ENCODE results near the gene ACSS2.

Gene ACSS2

DNA sequence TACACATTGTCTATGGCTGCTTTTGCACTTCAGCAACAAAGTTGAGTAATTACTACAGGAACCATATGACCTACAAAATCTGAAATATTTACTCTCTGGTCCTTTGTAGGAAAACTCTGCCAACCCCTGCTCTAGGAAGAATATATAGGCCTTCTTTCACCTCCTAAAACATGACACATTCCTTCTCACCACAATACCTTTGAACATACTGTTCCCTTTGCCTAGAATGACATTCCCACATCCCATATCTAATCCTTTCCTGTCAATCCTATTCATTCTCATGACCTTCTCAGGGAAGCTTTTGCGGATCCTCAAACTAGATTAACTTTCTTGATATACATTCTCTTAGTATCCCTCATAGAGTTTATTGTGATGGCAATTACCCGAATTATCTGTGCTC is 33.0 kb upstream of the ACSS2 start:
- TF ChIP-seq, protein P1, sequence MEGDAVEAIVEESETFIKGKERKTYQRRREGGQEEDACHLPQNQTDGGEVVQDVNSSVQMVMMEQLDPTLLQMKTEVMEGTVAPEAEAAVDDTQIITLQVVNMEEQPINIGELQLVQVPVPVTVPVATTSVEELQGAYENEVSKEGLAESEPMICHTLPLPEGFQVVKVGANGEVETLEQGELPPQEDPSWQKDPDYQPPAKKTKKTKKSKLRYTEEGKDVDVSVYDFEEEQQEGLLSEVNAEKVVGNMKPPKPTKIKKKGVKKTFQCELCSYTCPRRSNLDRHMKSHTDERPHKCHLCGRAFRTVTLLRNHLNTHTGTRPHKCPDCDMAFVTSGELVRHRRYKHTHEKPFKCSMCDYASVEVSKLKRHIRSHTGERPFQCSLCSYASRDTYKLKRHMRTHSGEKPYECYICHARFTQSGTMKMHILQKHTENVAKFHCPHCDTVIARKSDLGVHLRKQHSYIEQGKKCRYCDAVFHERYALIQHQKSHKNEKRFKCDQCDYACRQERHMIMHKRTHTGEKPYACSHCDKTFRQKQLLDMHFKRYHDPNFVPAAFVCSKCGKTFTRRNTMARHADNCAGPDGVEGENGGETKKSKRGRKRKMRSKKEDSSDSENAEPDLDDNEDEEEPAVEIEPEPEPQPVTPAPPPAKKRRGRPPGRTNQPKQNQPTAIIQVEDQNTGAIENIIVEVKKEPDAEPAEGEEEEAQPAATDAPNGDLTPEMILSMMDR (IDR thresholded peaks at IDR 0.05; ENCODE audit: insufficient read depth, low read length, missing control alignments), result no peak
- ChIA-PET CTCF (no interaction called here), POLR2A (interaction anchor here (0.6 kb wide), 1 partner anchor 120 kb away, joined by 3 read pairs; no protein-coding TSS in a partner anchor)
- H3K4me3 ChIP-seq (ENCODE audit: low read depth, low read length), result no peak overlapping the region
- no peak for DNase-seq (ENCODE audit: low read depth, low spot score)

DNA sequence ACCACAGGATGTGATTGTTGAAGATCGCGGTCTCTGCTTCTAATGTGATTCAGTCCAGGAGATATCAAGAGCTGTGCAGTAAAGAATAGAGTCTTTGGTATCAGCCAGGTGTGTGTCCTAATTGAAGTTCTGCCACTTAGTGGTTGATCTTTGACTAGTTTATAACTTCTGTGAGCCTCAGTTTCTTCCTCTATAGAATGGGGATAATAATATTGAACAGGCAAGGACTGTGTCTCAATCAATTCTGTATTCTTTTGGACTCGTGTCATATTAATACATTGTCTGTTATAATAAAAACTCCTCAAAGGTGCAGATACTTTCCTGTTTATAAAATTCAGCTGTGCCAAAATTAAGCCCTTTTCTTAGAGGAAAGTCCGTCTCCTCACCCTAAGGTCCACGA is 27.8 kb upstream of the ACSS2 start:
- DNase-seq (ENCODE audit: low read depth, low spot score), result no peak
- no peak overlapping the region for H3K4me3 ChIP-seq (ENCODE audit: low read depth, low read length)
- TF ChIP-seq, protein P1 (IDR thresholded peaks at IDR 0.05; ENCODE audit: insufficient read depth, low read length, missing control alignments), result no peak
- ChIA-PET POLR2A (no interaction called here), CTCF (interaction anchor here (1.0 to 1.9 kb wide), 5 partner anchors 11 to 26 kb away, joined by 3 to 6 read pairs (median 4); no protein-coding TSS in a partner anchor)

DNA sequence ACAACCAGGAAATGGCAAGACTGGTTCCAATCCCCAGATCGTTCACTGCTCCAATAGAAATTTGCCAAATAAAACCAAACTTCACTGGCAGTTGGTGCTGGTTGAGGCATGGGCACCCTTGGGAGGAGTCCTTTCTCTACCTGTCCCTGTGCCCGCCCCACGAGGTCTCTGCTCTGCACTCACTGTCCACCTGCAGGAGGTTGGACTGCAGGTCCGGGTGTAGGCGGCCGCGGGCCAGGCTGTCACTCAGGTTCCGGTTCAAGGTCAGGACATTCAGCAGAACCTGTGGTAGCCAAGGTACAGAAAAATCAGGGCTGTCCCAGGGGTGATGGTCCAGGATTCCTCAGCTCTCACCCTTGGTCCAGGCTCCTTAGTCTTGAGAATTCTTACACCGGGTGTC is 26.6 kb upstream of the ACSS2 start:
- ChIA-PET POLR2A (no interaction called here), CTCF (interaction anchor here (1.2 to 1.6 kb wide), 2 partner anchors 13 to 21 kb away, joined by 3 to 5 read pairs; no protein-coding TSS in a partner anchor)
- TF ChIP-seq, protein P1 (IDR thresholded peaks at IDR 0.05; ENCODE audit: insufficient read depth, low read length, missing control alignments), result no peak
- H3K4me3 ChIP-seq (ENCODE audit: low read depth, low read length), result no peak overlapping the region
- no peak for DNase-seq (ENCODE audit: low read depth, low spot score)

DNA sequence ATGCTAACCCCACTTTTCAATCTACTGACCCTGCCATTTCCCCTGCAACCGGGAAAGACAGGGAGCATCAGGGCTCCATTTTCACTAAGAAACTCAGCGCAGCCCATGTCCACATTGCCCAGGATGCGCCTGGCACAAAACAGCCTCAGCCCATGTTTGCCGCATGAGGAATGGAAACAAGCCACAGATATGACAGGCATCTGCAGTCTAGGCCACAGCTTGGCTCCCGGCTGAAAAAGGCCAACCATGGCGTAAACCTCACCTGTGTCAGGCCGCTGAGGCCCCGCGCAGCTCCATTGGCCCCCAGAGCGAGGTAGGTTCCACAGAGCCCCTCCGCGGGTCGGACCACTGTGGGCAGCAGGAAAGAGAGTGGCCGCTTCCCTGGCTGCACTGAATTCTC is 25.4 kb upstream of the ACSS2 start:
- POLR2A ChIA-PET, result no interaction called here

DNA sequence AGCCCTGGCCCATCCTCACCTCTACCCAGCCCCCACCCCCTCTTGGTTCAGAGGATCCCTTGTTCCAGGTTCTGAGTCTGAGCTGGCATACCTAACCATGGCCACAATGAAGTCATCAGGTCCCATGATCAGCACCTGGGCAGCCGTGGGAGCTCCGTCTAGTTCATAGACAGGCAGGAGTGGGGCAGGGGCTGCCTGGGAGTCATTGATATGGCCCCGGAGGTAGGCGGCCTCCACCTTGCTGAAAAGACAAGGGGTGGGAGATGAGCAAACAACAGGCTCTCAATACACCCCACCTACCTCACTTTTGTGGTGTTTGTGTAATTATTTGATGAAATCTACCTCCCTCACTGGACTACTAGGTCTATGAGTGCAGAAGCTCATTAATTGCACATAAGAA is 24.1 kb upstream of the ACSS2 start:
- TF ChIP-seq, protein P1 (IDR thresholded peaks at IDR 0.05; ENCODE audit: insufficient read depth, low read length, missing control alignments), result no peak
- DNase-seq (ENCODE audit: low read depth, low spot score), result no peak
- H3K4me3 ChIP-seq (ENCODE audit: low read depth, low read length), result no peak overlapping the region
- ChIA-PET POLR2A (no interaction called here), CTCF (interaction anchor here (1.0 to 1.2 kb wide), 3 partner anchors 16 to 22 kb away, joined by 3 to 5 read pairs (median 3); no protein-coding TSS in a partner anchor)

More for the DNA sequence above, 25.4 kb upstream of the ACSS2 start:
- CTCF ChIA-PET, result interaction anchor here (0.7 to 1.6 kb wide), 2 partner anchors 14 to 18 kb away, joined by 3 to 5 read pairs; no protein-coding TSS in a partner anchor
- TF ChIP-seq, protein P1 (IDR thresholded peaks at IDR 0.05; ENCODE audit: insufficient read depth, low read length, missing control alignments), result no peak
- H3K4me3 ChIP-seq (ENCODE audit: low read depth, low read length), result no peak overlapping the region
- no peak for DNase-seq (ENCODE audit: low read depth, low spot score)

DNA sequence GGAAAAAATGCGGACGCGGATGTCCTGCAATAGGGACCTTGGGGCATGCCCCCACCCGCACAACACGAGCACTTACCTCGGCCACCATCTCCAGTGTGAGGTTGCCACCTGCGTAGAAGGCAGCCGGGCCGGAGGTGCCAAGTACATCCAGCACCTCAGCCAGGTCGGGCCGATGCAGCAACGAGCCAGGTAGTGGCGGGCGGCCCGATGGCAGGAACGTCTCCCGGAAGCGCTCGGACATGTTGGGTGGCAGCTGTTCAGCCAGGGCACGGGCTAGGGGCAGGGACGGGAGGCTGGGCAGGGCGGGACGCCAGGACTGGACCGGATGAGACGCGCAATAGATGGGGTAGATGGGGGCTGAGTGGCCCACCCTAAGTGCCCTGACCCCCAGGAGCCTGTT is 17.0 kb upstream of the ACSS2 start:
- no peak for DNase-seq (ENCODE audit: low read depth, low spot score)
- POLR2A ChIA-PET, result no interaction called here
- TF ChIP-seq, protein P1 (IDR thresholded peaks at IDR 0.05; ENCODE audit: insufficient read depth, low read length, missing control alignments), result no peak
- H3K4me3 ChIP-seq (ENCODE audit: low read depth, low read length), result no peak overlapping the region
- CTCF ChIA-PET, result no interaction called here

Measured in AG04449 (cell line).